GM12892 (cell line): ENCODE results near the gene NELL2.

ENCODE experiments used
- DNase-seq: peaks from one replicate; pipeline ENCODE4 v3.0.0; 2011; ENCODE audit not compliant: insufficient read length
- FAIRE-seq: peaks from 2 replicates; lab custom pipeline; 2011; peaks lifted over from hg19 to GRCh38; lab: Jason Lieb, UNC
- POLR2A ChIP-seq: IDR thresholded peaks from 2 replicates; pipeline ENCODE4 v1.6.1; 2011; ENCODE audit warnings: low read depth, low read length, control low read depth
- POLR2AphosphoS5 ChIP-seq: IDR thresholded peaks from 2 replicates; pipeline ENCODE4 v1.6.1; 2011; ENCODE audit warnings: low read depth, low read length, control low read depth
- TAF1 ChIP-seq: IDR thresholded peaks from 2 replicates; pipeline ENCODE4 v1.6.1; 2011; ENCODE audit warnings: low read depth, mild to moderate bottlenecking, control low read depth, low read length, borderline replicate concordance

Gene NELL2

GRCh38 chr12:44816446-44817017 is 59.6 kb downstream of the NELL2 start:
- FAIRE-seq (no peak), DNase-seq (no peak)
- TF ChIP-seq POLR2AphosphoS5 = no peak
- TF ChIP-seq TAF1 = no peak
- no peak for TF ChIP-seq POLR2A

DNA sequence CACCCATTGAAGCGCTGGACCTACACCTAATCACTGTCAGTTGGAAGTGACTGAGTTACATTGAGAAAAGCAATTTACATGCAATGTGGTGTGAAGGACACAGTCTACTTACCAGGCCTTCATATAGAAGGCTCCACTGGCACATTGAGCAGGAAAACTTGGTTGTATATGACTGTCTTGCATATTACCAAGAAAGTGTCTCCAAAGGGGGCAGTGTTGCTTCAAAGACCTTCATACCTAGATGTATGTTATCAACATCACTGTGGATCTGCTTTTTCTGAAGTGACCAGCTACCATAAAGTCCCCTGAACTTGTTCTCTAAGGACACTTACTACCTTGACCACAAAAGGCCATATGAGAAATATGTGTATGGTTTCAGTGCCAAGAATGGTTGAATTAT is 64.1 kb downstream of the NELL2 start:
- TF ChIP-seq TAF1 (no peak), POLR2AphosphoS5 (no peak), POLR2A (no peak)
- FAIRE-seq = peak; percentile 81
- DNase-seq = no peak

DNA sequence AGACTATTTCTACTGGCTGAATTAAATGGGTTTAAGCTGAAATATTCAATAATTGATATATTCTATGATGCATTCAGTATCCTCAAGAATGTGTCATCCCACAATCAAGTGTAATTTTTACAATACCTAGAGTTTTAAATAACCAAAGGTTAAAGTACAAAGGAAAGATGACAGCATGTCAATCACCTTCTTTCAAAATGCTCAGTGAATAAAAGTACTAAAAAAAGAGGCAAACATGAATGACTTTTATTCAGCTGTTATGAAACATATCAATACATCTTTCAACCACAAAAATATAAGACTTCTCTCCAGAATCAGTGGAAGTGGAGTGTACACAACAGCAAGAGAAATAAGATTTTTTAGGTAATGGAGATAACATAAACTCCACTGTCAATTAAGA is 72.0 kb downstream of the NELL2 start:
- DNase-seq = no peak
- no peak for FAIRE-seq
- TF ChIP-seq TAF1 = no peak
- TF ChIP-seq POLR2AphosphoS5 = no peak
- no peak for TF ChIP-seq POLR2A

DNA sequence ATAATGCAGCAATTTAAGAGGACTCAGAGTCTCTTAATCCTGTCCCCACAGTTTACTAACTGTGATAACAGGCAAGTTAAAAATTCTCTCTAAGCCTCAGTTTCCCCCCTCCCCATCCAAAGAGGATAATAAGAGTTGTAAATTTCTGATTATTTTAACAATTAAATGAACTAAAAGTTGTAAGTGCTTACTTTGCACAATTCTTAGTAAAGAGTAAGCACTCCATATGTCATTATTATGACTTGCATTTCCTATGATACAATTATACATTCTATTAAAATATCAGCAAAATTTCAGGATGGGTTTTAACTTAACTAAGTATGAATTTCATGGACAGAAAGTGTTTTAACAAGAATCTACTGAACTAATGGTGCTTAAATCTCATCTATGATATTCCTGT is 80.1 kb downstream of the NELL2 start:
- TF ChIP-seq POLR2AphosphoS5 (no peak), POLR2A (no peak), TAF1 (no peak)
- DNase-seq (no peak), FAIRE-seq (no peak)

- TF ChIP-seq TAF1 (no peak), POLR2A (no peak), POLR2AphosphoS5 (no peak)
- FAIRE-seq = no peak
- no peak for DNase-seq
Measured at GRCh38 chr12:44788731-44789130, 87.4 kb downstream of the NELL2 start.

- FAIRE-seq (no peak), DNase-seq (no peak)
- TF ChIP-seq POLR2AphosphoS5 (no peak), TAF1 (no peak), POLR2A (no peak)
Measured at GRCh38 chr12:44780221-44780790, 95.8 kb downstream of the NELL2 start.

- DNase-seq (no peak), FAIRE-seq (no peak)
- TF ChIP-seq POLR2A = no peak
- TF ChIP-seq TAF1 = no peak
- no peak for TF ChIP-seq POLR2AphosphoS5
Measured at GRCh38 chr12:44779766-44780165, 96.3 kb downstream of the NELL2 start.

- no peak for DNase-seq
- TF ChIP-seq TAF1 (no peak), POLR2A (no peak), POLR2AphosphoS5 (no peak)
- no peak for FAIRE-seq
Measured at GRCh38 chr12:44778863-44779262, 97.3 kb downstream of the NELL2 start.

GRCh38 chr12:44777044-44777443 is 99.1 kb downstream of the NELL2 start:
- TF ChIP-seq POLR2AphosphoS5 = no peak
- TF ChIP-seq POLR2A = no peak
- TF ChIP-seq TAF1 = no peak
- FAIRE-seq (no peak), DNase-seq (no peak)

- TF ChIP-seq POLR2A = no peak
- no peak for TF ChIP-seq TAF1
- no peak for TF ChIP-seq POLR2AphosphoS5
- DNase-seq (no peak), FAIRE-seq (no peak)
Measured at GRCh38 chr12:44775901-44776300, 100.2 kb downstream of the NELL2 start.

- FAIRE-seq (peak; percentile 17), DNase-seq (peak; percentile 0)
- TF ChIP-seq POLR2AphosphoS5 (no peak), TAF1 (no peak), POLR2A (no peak)
Measured at GRCh38 chr12:44774815-44775411, 101.2 kb downstream of the NELL2 start.

DNA sequence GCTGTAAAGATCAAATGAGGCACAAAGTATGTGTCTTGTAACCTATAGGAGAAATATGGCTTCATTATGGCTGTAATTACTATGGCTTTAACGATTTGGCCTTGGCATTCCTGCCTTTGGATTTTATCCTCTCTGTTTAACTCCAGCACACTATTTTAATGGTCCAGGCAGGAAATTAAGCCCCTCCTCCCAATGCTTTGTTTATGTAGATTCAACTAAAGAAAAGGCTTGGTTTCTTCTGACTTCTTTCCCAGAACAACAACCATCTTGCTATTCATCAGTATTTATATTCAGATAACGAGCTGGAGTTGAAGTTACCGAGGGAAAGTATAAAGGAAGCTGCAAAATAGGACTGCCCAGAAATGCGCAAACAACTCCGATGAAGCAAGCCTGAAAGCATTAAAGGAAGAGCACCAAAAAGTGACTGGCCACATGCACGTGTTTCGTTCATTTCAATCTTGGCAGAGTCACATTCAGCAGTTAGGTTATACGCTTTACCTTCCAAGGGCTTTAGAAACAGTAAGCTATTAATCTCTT is 104.6 kb downstream of the NELL2 start:
- FAIRE-seq = no peak
- TF ChIP-seq POLR2AphosphoS5 (no peak), POLR2A (no peak), TAF1 (no peak)
- no peak for DNase-seq

- TF ChIP-seq POLR2A (no peak), POLR2AphosphoS5 (no peak), TAF1 (no peak)
- FAIRE-seq (no peak), DNase-seq (no peak)
Measured at GRCh38 chr12:44765796-44766195, 110.3 kb downstream of the NELL2 start.
